A673 (cell line): Measurements from ENCODE around the gene ACAT2.

Experiments used
- CTCF ChIP-seq: fragments of 300-800, 200-600 bp; sonication (generic); conservative IDR thresholded peaks from 2 replicates; pipeline ENCODE4 v1.5.1; 2017; ENCODE audit warnings: low read depth, mild to moderate bottlenecking, antibody characterized with exemption, low read length, moderate library complexity, mixed read lengths
- EZH2 ChIP-seq: fragments of 200-600 bp; sonication (generic); IDR thresholded peaks from 2 replicates; pipeline ENCODE4 v1.6.1; 2017; ENCODE audit warnings: borderline replicate concordance, low read depth, mild to moderate bottlenecking, mixed read lengths, antibody characterized with exemption, low read length; ENCODE audit not compliant: poor library complexity, severe bottlenecking

- TF ChIP-seq CTCF, result no peak
- TF ChIP-seq EZH2, result no peak
Measured at GRCh38 chr6:159801935-159802334, 40.1 kb downstream of the ACAT2 start.
